ENCODE data around the gene CADM4. TPM values are rescaled to one million over a fixed set of nuclear protein-coding genes. Genes with fewer than 3 reads are reported as not detected.

CADM4 gene
- total and polyA plus RNA-seq, 9 of the 15 experiments (the other 6 are each of a cell fraction or from before 2014, with no cell fraction given) = 0.03 to 4.6 (median 1.3) TPM

GRCh38 chr19:43618921-43619261 is 20.8 kb downstream of the CADM4 start (continued):
- no peak for TF ChIP-seq ZNF395 (CRISPR knock-in tag; IDR thresholded peaks at IDR 0.05)
- no peak for TF ChIP-seq ZNF316 (IDR thresholded peaks at IDR 0.05)
- TF ChIP-seq ZNF561 (CRISPR knock-in tag; conservative IDR thresholded peaks at IDR 0.05) = no peak
- TF ChIP-seq TAL1 (IDR thresholded peaks at IDR 0.05) = 0 out of 2 replicates have a peak, but pooled peaks have one; percentile 12
- peak; percentile 50; the same call in 1 of the 2 replicates for TF ChIP-seq NKRF (IDR thresholded peaks at IDR 0.05; ENCODE audit: borderline replicate concordance)
- TF ChIP-seq ZKSCAN8 (CRISPR knock-in tag; IDR thresholded peaks at IDR 0.05) = no peak
- TF ChIP-seq DLX4 (CRISPR knock-in tag; IDR thresholded peaks at IDR 0.05) = no peak
- TF ChIP-seq SUPT5H (IDR thresholded peaks at IDR 0.05) = no peak
- TF ChIP-seq ZNF609 (CRISPR knock-in tag; IDR thresholded peaks at IDR 0.05; ENCODE audit: borderline replicate concordance) = no peak
- TF ChIP-seq HNRNPH1 (optimal IDR thresholded peaks at IDR 0.05; ENCODE audit: low read depth, low read length) = no peak
- no peak for TF ChIP-seq GMEB1 (CRISPR knock-in tag; IDR thresholded peaks at IDR 0.05)
- TF ChIP-seq ZNF586 (CRISPR knock-in tag; conservative IDR thresholded peaks at IDR 0.05) = no peak; the same call in 1 of the 2 replicates
- TF ChIP-seq SAP30 (IDR thresholded peaks at IDR 0.05; ENCODE audit: borderline replicate concordance, insufficient read depth, low read depth, low read length, poor library complexity, severe bottlenecking) = peak; percentile 50
- TF ChIP-seq ZBTB33 (CRISPR knock-in tag; IDR thresholded peaks at IDR 0.05) = no peak
- TF ChIP-seq RBM39 (optimal IDR thresholded peaks at IDR 0.05; ENCODE audit: low read depth, low read length) = no peak
